SJSA1 (cell line): ENCODE measurements around the gene CLIP1. TPM values are rescaled to one million over a fixed set of nuclear protein-coding genes. Genes with fewer than 3 reads are reported as not detected.
A peak's percentile ranks its signal among the peaks of the same experiment; 100 is the strongest.
"Not testable (repeated sequence)": the region's sequence is repeated elsewhere in the genome, so short reads cannot be mapped to it uniquely, and the experiment has no call there.

Source experiments
- DNase-seq, 2 experiments: peaks; one replicate each; pipeline ENCODE4 v3.0.0-alpha.2; 2015 to 2020; ENCODE audit warnings: low spot score in 2 of 2, low read depth in 1 of 2
- H3K27ac ChIP-seq: fragments of 250-450 bp; sonication (Bioruptor Pico); 2 replicates; pipeline ENCODE4 v1.5.1; 2020; ENCODE audit warnings: mild to moderate bottlenecking, moderate library complexity
- H3K27me3 ChIP-seq: fragments of 250-450 bp; sonication (Bioruptor Pico); replicated peaks from 2 replicates; pipeline ENCODE4 v1.5.1; 2020; ENCODE audit warnings: mild to moderate bottlenecking, moderate library complexity
- H3K36me3 ChIP-seq: fragments of 250-450 bp; sonication (Bioruptor Pico); 2 replicates; pipeline ENCODE4 v1.5.1; 2020; ENCODE audit warnings: mild to moderate bottlenecking
- H3K4me1 ChIP-seq: fragments of 250-450 bp; sonication (Bioruptor Pico); replicated peaks from 2 replicates; pipeline ENCODE4 v1.6.1; 2021; ENCODE audit warnings: mild to moderate bottlenecking
- H3K4me3 ChIP-seq: fragments of 250-450 bp; sonication (Bioruptor Pico); 2 replicates; pipeline ENCODE4 v1.5.1; 2020; ENCODE audit warnings: mild to moderate bottlenecking
- H3K9me3 ChIP-seq: fragments of 250-450 bp; sonication (Bioruptor Pico); replicated peaks from 2 replicates; pipeline ENCODE4 v1.5.1; 2020; ENCODE audit warnings: mild to moderate bottlenecking
- total RNA-seq: library from RNA; depleted of rRNA; stranded (reverse); fragments of >200 nt; shearing (Covaris generic); gene quantifications from 2 replicates; pipeline ENCODE4 v1.2.3, GENCODE V29; 2014

Gene CLIP1
- total RNA-seq, 1 experiment from 2014 or later = 41.3 TPM

- Histone ChIP-seq H3K27me3 (no peaks in the 10 kb centered on the region), H3K27ac (peak overlapping the region; percentile 98), H3K9me3 (no peaks in the 10 kb centered on the region), H3K36me3 (peaks cover 19% of the 10 kb centered on the region), H3K4me3 (peak overlapping the region; percentile 99), H3K4me1 (peaks cover 27% of the 10 kb centered on the region)
- DNase-seq = no peak
Observed at GRCh38 chr12:122420471-122421162, 1.9 kb downstream of the CLIP1 start.

GRCh38 chr12:122419094-122419493 is 3.4 kb downstream of the CLIP1 start:
- Histone ChIP-seq H3K4me1 (peaks cover 27% of the 10 kb centered on the region), H3K36me3 (peaks cover 19% of the 10 kb centered on the region)
- not testable (repeated sequence) for H3K27me3 ChIP-seq, H3K9me3 ChIP-seq, H3K27ac ChIP-seq, DNase-seq, H3K4me3 ChIP-seq

GRCh38 chr12:122415665-122416064 is 6.8 kb downstream of the CLIP1 start:
- DNase-seq, H3K4me1 ChIP-seq, H3K27me3 ChIP-seq, H3K27ac ChIP-seq, H3K4me3 ChIP-seq, H3K9me3 ChIP-seq: not testable (repeated sequence)
- H3K36me3 ChIP-seq = peaks cover 21% of the 10 kb centered on the region

GRCh38 chr12:122413516-122414404 is 8.7 kb downstream of the CLIP1 start:
- H3K4me1 ChIP-seq = peaks cover 5% of the 10 kb centered on the region
- H3K4me3 ChIP-seq = no peak overlapping the region
- 0 out of 2 replicates have a peak, but pooled peaks cover 3% of the 10 kb centered on the region for H3K9me3 ChIP-seq
- peaks cover 21% of the 10 kb centered on the region for H3K36me3 ChIP-seq
- DNase-seq = no peak
- H3K27me3 ChIP-seq = no peaks in the 10 kb centered on the region
- no peak overlapping the region for H3K27ac ChIP-seq

- no peak for DNase-seq
- H3K4me3 ChIP-seq = no peak overlapping the region
- H3K27ac ChIP-seq = no peak overlapping the region
- peaks cover 3% of the 10 kb centered on the region for H3K4me1 ChIP-seq
- 0 out of 2 replicates have a peak, but pooled peaks cover 3% of the 10 kb centered on the region for H3K9me3 ChIP-seq
- no peaks in the 10 kb centered on the region for H3K27me3 ChIP-seq
- peaks cover 21% of the 10 kb centered on the region for H3K36me3 ChIP-seq
Observed at GRCh38 chr12:122412851-122413433, 9.5 kb downstream of the CLIP1 start.

- Histone ChIP-seq H3K9me3 (0 out of 2 replicates have a peak, but pooled peaks cover 3% of the 10 kb centered on the region), H3K36me3 (peaks cover 14% of the 10 kb centered on the region), H3K4me3 (no peak overlapping the region), H3K4me1 (peaks cover 8% of the 10 kb centered on the region), H3K27ac (no peak overlapping the region), H3K27me3 (no peaks in the 10 kb centered on the region)
- no peak for DNase-seq
Observed at GRCh38 chr12:122411537-122411936, 10.9 kb downstream of the CLIP1 start.

GRCh38 chr12:122407208-122407607 is 15.3 kb downstream of the CLIP1 start:
- Histone ChIP-seq H3K27ac (peak overlapping the region; percentile 29; the same call in 1 of the 2 replicates), H3K4me1 (peaks cover 23% of the 10 kb centered on the region), H3K4me3 (no peak overlapping the region), H3K9me3 (0 out of 2 replicates have a peak, but pooled peaks cover 3% of the 10 kb centered on the region), H3K36me3 (peaks cover 10% of the 10 kb centered on the region), H3K27me3 (no peaks in the 10 kb centered on the region)
- DNase-seq = no peak

- Histone ChIP-seq H3K27me3 (no peaks in the 10 kb centered on the region), H3K9me3 (0 out of 2 replicates have a peak, but pooled peaks cover 3% of the 10 kb centered on the region), H3K4me3 (no peak overlapping the region), H3K36me3 (peaks cover 10% of the 10 kb centered on the region), H3K27ac (peak overlapping the region; percentile 29), H3K4me1 (peaks cover 23% of the 10 kb centered on the region)
- DNase-seq = peak in 1 of 2 experiments; percentile 25
Observed at GRCh38 chr12:122406701-122407164, 15.7 kb downstream of the CLIP1 start.

- no peak overlapping the region for H3K27ac ChIP-seq
- peaks cover 47% of the 10 kb centered on the region for H3K4me1 ChIP-seq
- no peaks in the 10 kb centered on the region for H3K9me3 ChIP-seq
- no peak overlapping the region for H3K4me3 ChIP-seq
- H3K27me3 ChIP-seq = no peaks in the 10 kb centered on the region
- peaks cover 11% of the 10 kb centered on the region for H3K36me3 ChIP-seq
- DNase-seq = no peak
Observed at GRCh38 chr12:122403831-122404230, 18.6 kb downstream of the CLIP1 start.

GRCh38 chr12:122403115-122403770 is 19.2 kb downstream of the CLIP1 start:
- peaks cover 11% of the 10 kb centered on the region for H3K36me3 ChIP-seq
- no peaks in the 10 kb centered on the region for H3K27me3 ChIP-seq
- H3K27ac ChIP-seq = no peak overlapping the region

GRCh38 chr12:122402264-122402663 is 20.2 kb downstream of the CLIP1 start:
- Histone ChIP-seq H3K36me3 (peaks cover 11% of the 10 kb centered on the region), H3K9me3 (no peaks in the 10 kb centered on the region), H3K4me1 (peaks cover 46% of the 10 kb centered on the region), H3K4me3 (no peak overlapping the region), H3K27me3 (no peaks in the 10 kb centered on the region), H3K27ac (no peak overlapping the region)
- DNase-seq = no peak

More at GRCh38 chr12:122403115-122403770, 19.2 kb downstream of the CLIP1 start:
- peaks cover 47% of the 10 kb centered on the region for H3K4me1 ChIP-seq
- H3K9me3 ChIP-seq = no peaks in the 10 kb centered on the region
- no peak for DNase-seq
- no peak overlapping the region for H3K4me3 ChIP-seq

GRCh38 chr12:122399592-122400373 is 22.7 kb downstream of the CLIP1 start:
- Histone ChIP-seq H3K9me3 (no peaks in the 10 kb centered on the region), H3K36me3 (peaks cover 16% of the 10 kb centered on the region), H3K4me3 (no peak overlapping the region), H3K4me1 (peaks cover 37% of the 10 kb centered on the region), H3K27ac (peak overlapping the region; percentile 96), H3K27me3 (no peaks in the 10 kb centered on the region)
- peak; percentile 77 for DNase-seq

GRCh38 chr12:122399254-122399591 is 23.2 kb downstream of the CLIP1 start:
- Histone ChIP-seq H3K4me1 (peaks cover 38% of the 10 kb centered on the region), H3K27ac (peak overlapping the region; percentile 96), H3K36me3 (peaks cover 16% of the 10 kb centered on the region), H3K4me3 (no peak overlapping the region), H3K27me3 (no peaks in the 10 kb centered on the region), H3K9me3 (no peaks in the 10 kb centered on the region)
- no peak for DNase-seq
